IPS-20b (cell line): ENCODE data around the gene PLXNA3.
A peak's percentile ranks its signal among the peaks of the same experiment; 100 is the strongest.

Experiments used
- H3K27ac ChIP-seq: one replicate; pipeline ENCODE4 v1.5.1; 2013; ENCODE audit warnings: low read length
- H3K27me3 ChIP-seq: 2 replicates; pipeline ENCODE4 v1.6.1; 2013; ENCODE audit warnings: mild to moderate bottlenecking, low read length, inconsistent platforms; ENCODE audit not compliant: insufficient read depth
- H3K36me3 ChIP-seq: 2 replicates; pipeline ENCODE4 v1.6.1; 2013; ENCODE audit warnings: low read depth, mild to moderate bottlenecking, inconsistent platforms, low read length, moderate library complexity; ENCODE audit not compliant: insufficient read depth
- H3K4me1 ChIP-seq: 2 replicates; pipeline ENCODE4 v1.6.1; 2013; ENCODE audit warnings: mild to moderate bottlenecking, control low read depth, inconsistent platforms, low read length, moderate library complexity; ENCODE audit not compliant: insufficient read depth
- H3K4me3 ChIP-seq: 2 replicates; pipeline ENCODE4 v1.5.1; 2013; ENCODE audit warnings: mild to moderate bottlenecking, low read length, inconsistent platforms
- H3K9ac ChIP-seq: 2 replicates; pipeline ENCODE4 v1.6.1; 2013; ENCODE audit warnings: low read depth, mild to moderate bottlenecking, inconsistent platforms, low read length, moderate library complexity
- H3K9me3 ChIP-seq: 2 replicates; pipeline ENCODE4 v1.6.1; 2013; ENCODE audit warnings: mild to moderate bottlenecking, low read depth, low read length, inconsistent platforms; ENCODE audit not compliant: insufficient read depth

Gene PLXNA3

DNA sequence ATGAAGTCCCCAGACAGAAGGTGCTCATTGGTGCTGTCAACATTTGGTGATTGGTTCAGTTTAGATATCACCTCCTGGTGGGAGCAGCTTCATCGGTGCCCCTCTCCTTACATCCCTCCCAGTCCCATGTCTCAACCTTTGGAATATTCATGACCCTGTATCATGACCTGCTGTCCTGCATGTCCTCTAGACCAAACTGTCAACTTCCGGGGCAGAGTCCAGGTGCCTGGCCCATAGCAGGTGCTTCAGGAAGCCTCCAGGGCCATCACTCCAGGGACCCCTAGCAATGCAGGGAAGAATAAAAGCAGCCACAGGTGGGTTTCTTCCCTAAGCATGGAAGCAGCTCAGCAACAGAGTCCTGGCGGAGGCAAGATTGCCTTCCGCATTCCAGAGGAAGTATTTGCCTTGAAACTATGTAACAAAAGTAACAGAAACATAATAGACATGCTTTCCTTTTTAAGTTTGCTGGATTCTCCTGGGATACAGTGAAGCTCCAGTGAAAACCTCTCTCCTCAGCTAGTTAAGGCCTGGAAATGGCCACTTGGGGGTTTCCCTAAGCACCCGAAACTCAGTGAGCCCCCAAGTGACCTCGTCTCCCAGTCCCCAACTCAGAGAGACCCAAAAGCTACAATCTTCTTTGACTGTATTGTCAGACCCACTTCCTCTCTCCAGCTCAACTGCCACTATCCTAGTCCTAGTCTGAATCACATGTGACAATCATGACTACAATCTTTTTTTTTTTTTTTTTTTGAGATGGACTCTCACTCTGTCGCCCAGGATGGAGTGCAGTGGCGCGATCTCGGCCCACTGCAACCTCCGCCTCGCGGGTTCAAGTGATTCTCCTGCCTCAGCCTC, 30.9 kb upstream of the PLXNA3 start:
- no peak overlapping the region for H3K9ac ChIP-seq
- no peaks in the 10 kb centered on the region for H3K4me1 ChIP-seq
- no peak overlapping the region for H3K27ac ChIP-seq
- H3K9me3 ChIP-seq, result no peaks in the 10 kb centered on the region
- H3K27me3 ChIP-seq, result no peaks in the 10 kb centered on the region
- no peak overlapping the region for H3K4me3 ChIP-seq
- H3K36me3 ChIP-seq, result peaks cover 7% of the 10 kb centered on the region; the same call in 1 of the 2 replicates

DNA sequence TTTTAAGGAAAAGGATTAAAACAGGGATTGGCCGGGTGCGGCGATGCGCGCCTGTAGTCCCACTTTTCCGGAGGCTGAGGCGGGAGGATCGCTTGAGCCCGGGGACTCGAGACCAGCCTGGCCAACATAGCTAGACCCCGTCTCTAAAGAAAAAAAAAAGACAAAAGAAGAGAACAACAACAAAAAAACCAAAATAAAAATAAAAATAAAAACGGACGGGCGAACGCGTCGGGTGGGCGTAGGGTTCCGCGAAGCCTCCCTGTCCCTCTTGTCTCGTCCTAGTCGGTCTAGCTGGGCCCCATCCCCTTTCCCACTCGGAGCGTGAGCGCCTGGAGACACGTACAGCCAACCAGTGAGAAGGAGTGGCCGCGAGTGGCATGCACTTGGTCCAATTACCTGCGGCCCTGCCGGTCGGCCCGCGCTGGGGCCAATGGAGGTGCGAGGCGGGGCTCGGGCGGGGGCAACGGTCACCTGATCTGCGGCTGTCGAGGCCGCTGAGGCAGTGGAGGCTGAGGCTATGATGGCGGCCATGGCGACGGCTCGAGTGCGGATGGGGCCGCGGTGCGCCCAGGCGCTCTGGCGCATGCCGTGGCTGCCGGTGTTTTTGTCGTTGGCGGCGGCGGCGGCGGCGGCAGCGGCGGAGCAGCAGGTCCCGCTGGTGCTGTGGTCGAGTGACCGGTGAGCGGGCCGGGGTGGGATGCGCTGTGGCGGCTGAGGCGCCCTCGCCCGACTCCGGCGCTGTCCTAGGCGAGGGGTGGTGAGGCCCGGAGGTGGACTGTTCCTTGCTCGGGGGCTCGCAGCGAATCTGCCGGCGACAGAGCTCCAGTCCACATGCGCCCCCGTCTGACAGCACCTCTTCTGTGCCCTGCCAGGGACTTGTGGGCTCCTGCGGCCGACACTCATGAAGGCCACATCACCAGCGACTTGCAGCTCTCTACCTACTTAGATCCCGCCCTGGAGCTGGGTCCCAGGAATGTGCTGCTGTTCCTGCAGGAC, 29.6 kb upstream of the PLXNA3 start, which contains the start of gene ATP6AP1:
Gene ATP6AP1, plus strand, starts transcription at position 502 of the 996 bp plus-strand sequence. Its CDS starts 16 bp downstream, at position 518.
- H3K4me1 ChIP-seq, result no peaks in the 10 kb centered on the region
- H3K9me3 ChIP-seq, result no peaks in the 10 kb centered on the region
- H3K4me3 ChIP-seq, result peak within 1 kb of the TSS; percentile 71
- H3K27ac ChIP-seq, result no peak within 1 kb of the TSS
- H3K27me3 ChIP-seq, result no peaks in the 10 kb centered on the region
- H3K36me3 ChIP-seq, result peaks cover 8% of the 10 kb centered on the region; the same call in 1 of the 2 replicates
- peak within 1 kb of the TSS; percentile 56; the same call in 1 of the 2 replicates for H3K9ac ChIP-seq

DNA sequence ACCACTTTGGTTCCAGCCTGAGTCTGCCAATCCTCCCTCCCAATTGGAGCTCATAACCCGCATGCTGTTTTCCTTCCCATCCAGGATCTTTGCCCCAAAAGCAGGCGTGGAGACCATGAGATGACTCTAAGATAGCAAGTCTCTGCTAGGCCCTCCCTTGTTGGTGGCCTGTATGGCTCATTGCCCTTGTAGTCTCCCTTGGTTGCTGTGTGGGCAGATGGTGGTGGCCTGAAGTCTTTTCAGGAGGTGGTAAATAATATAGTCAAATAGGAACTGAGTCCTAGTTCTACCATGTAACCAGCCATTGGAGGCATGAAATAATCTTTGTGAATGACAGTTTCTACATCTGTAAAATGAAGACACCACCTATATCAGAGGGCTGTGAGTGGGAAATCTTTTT, 28.4 kb upstream of the PLXNA3 start:
- Histone ChIP-seq H3K27me3 (no peaks in the 10 kb centered on the region), H3K9me3 (no peaks in the 10 kb centered on the region), H3K27ac (no peak overlapping the region), H3K9ac (no peak overlapping the region), H3K4me3 (peak overlapping the region; percentile 71; the same call in 1 of the 2 replicates), H3K4me1 (no peaks in the 10 kb centered on the region), H3K36me3 (peaks cover 8% of the 10 kb centered on the region; the same call in 1 of the 2 replicates)

DNA sequence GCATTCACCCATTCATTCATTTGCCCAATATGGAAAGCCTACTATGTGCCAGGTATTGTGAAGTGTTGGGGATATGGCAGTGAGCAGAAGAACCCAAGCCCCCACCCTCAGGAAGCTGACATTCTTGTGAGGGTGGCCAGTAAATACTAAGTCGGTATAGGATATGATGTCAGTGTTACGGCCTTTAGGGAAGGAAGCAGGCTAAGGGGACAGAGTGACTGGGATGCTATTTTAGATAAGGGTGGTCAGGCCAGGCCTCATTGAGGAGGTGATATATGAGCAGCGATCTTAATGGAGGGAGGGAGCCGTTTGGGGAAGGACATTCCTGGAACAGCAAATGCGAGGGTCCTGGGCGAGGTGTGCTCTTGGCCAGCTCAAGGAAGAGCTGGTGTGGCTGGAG, 27.6 kb upstream of the PLXNA3 start:
- no peak overlapping the region for H3K9ac ChIP-seq
- no peak overlapping the region for H3K4me3 ChIP-seq
- H3K4me1 ChIP-seq, result no peaks in the 10 kb centered on the region
- H3K9me3 ChIP-seq, result no peaks in the 10 kb centered on the region
- no peak overlapping the region for H3K27ac ChIP-seq
- no peaks in the 10 kb centered on the region for H3K27me3 ChIP-seq
- peaks cover 8% of the 10 kb centered on the region; the same call in 1 of the 2 replicates for H3K36me3 ChIP-seq

DNA sequence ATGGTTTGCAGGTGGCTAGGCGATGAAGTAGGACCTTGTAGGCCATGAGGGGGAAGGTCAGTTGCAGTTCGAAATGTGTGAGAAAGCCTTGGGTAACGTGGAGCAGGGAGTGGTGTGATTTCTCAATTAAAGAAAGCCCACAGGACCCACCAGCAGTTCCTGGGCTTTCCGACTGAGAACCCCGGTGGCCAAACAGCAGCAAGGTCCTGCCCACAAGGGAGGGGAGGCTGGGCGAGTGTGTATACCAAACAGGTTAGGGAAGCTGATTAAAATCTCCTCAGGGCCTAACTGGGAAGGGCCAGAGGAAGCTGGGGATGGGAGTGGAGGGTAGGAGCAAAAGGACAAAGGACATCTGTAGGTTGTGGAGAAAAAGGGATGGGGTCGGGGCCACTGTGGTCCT, 27.2 kb upstream of the PLXNA3 start:
- H3K4me3 ChIP-seq, result no peak overlapping the region
- H3K27ac ChIP-seq, result no peak overlapping the region
- H3K9me3 ChIP-seq, result no peaks in the 10 kb centered on the region
- no peaks in the 10 kb centered on the region for H3K4me1 ChIP-seq
- no peaks in the 10 kb centered on the region for H3K27me3 ChIP-seq
- H3K9ac ChIP-seq, result no peak overlapping the region
- H3K36me3 ChIP-seq, result peaks cover 8% of the 10 kb centered on the region; the same call in 1 of the 2 replicates

DNA sequence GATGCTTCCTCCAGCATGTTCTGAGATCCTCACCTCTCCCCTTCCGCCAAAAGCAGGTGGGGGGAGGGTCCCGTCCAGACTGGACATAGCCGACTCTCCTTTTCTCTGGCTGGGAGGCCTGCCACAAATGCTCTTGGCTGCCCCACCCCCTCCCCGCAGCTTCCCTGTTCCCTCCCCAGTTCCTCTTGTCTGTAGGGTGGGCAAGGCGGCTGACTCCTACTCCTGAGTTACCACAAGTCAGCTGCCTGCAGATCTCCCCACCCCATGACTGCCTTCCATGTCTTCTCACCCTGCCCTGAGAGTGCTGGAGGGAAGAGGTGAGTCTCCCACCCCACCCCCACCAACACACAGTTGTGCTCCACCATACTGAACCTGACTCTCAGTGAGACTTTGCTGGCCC, 26.7 kb upstream of the PLXNA3 start:
- Histone ChIP-seq H3K4me3 (no peak overlapping the region), H3K27ac (no peak overlapping the region), H3K9ac (no peak overlapping the region), H3K4me1 (no peaks in the 10 kb centered on the region), H3K9me3 (no peaks in the 10 kb centered on the region), H3K36me3 (peaks cover 8% of the 10 kb centered on the region; the same call in 1 of the 2 replicates), H3K27me3 (no peaks in the 10 kb centered on the region)

DNA sequence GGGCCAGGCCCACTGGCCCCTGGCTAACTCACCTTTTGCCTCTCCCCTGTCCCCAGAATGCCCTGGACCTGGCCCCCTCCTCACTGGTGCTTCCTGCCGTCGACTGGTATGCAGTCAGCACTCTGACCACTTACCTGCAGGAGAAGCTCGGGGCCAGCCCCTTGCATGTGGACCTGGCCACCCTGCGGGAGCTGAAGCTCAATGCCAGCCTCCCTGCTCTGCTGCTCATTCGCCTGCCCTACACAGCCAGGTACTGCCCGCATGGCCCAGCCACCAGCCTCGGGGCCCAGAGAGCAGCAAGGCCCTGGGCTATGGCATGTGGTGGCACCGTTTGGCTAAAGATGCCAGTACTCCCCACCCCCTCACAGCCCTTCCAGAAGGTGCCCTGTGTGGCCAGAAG, 25.9 kb upstream of the PLXNA3 start:
- H3K4me1 ChIP-seq, result no peaks in the 10 kb centered on the region
- no peak overlapping the region for H3K27ac ChIP-seq
- H3K36me3 ChIP-seq, result peaks cover 8% of the 10 kb centered on the region; the same call in 1 of the 2 replicates
- no peak overlapping the region for H3K9ac ChIP-seq
- H3K4me3 ChIP-seq, result no peak overlapping the region
- H3K27me3 ChIP-seq, result no peaks in the 10 kb centered on the region
- H3K9me3 ChIP-seq, result no peaks in the 10 kb centered on the region

DNA sequence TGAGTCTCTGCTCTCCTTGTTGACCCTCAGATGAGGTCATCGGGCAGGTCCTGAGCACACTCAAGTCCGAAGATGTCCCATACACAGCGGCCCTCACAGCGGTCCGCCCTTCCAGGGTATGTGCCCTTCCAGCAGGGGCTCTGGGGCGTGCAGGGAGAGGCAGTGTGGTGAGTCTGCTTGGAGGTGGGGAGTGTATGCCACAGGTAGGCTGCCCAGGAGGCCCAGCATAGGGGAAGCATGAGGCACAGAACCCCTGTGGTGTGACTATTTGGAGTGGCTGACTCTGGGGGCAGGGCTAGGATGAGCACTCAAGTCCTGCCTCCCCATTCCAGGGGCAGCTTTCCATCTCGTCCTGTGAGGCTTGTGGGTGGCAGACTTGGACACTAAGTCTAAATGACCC, 24.5 kb upstream of the PLXNA3 start:
- Histone ChIP-seq H3K9ac (no peak overlapping the region), H3K27me3 (no peaks in the 10 kb centered on the region), H3K9me3 (no peaks in the 10 kb centered on the region), H3K27ac (no peak overlapping the region), H3K4me1 (no peaks in the 10 kb centered on the region), H3K36me3 (peaks cover 9% of the 10 kb centered on the region), H3K4me3 (no peak overlapping the region)

DNA sequence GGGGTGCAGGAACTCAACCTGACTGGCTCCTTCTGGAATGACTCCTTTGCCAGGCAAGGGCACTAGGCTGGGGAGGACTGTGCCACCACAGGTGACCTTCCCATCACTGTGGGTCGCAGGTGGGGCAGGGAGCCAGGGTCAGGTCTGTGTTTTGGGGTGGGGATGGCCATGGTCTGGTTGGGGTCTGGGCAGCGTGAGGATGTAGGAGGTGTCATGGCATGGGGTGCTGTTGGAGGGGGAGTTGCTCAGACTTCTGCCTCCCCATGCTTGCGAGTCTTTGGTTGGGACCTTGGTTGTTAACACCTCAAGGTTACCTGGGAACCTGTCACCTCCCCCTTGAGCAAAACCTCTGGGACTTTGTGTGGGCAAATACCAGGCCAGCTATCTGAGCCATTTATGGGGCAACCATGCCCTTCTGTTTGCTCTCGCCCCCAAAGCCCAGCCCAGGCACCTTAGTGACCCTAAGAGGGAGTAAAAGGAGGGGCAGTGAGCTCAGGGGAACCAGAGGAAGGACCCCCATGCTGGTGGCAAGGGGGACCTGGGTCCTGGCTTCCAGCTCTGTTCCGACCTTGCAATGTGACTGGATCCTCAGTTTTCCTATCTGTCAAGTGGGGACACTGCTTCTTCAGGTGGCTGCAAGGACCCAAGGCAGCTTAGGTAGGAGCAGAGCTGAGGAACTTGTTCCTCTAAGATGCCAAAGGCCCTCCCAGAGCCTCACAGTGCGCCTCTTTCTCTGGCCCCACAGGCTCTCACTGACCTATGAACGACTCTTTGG, 23.5 kb upstream of the PLXNA3 start:
- H3K9me3 ChIP-seq, result no peaks in the 10 kb centered on the region
- no peak overlapping the region for H3K9ac ChIP-seq
- no peak overlapping the region for H3K27ac ChIP-seq
- H3K4me1 ChIP-seq, result no peaks in the 10 kb centered on the region
- H3K36me3 ChIP-seq, result peaks cover 14% of the 10 kb centered on the region
- H3K27me3 ChIP-seq, result no peaks in the 10 kb centered on the region
- no peak overlapping the region for H3K4me3 ChIP-seq

DNA sequence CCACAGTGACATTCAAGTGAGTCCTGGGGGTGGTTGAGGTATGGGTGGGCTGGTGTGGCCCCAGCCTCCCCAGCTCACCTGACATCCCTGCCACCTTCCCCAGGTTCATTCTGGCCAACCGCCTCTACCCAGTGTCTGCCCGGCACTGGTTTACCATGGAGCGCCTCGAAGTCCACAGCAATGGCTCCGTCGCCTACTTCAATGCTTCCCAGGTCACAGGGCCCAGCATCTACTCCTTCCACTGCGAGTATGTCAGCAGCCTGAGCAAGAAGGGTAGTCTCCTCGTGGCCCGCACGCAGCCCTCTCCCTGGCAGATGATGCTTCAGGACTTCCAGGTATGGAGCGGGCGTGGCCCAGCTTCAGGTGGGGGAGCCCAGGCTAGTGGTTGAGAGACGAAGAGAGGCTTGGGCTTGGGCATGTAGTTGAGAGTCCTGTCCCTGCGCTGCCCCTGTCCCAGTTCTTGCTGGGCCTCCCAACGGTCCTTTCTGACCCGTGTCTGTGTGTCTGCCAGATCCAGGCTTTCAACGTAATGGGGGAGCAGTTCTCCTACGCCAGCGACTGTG, 22.8 kb upstream of the PLXNA3 start:
- Histone ChIP-seq H3K9ac (no peak overlapping the region), H3K4me3 (no peak overlapping the region)

More for the DNA sequence above, 22.8 kb upstream of the PLXNA3 start:
- H3K36me3 ChIP-seq, result peaks cover 16% of the 10 kb centered on the region
- no peaks in the 10 kb centered on the region for H3K4me1 ChIP-seq
- H3K9me3 ChIP-seq, result no peaks in the 10 kb centered on the region
- H3K27me3 ChIP-seq, result no peaks in the 10 kb centered on the region
- H3K27ac ChIP-seq, result no peak overlapping the region
